ENCODE data around the gene UBE2J2.

UBE2J2 gene

GRCh38 chr1:1308756-1309250 lies 35.1 kb upstream of the UBE2J2 start:
- ATAC-seq, result peak; percentile 2

GRCh38 chr1:1307923-1308755 lies 34.5 kb upstream of the UBE2J2 start, which contains the start of the genes ACAP3 and PUSL1:
Gene ACAP3, minus strand, starts transcription at chr1:1307930. Its CDS starts 115 bp downstream, at chr1:1307815.
Gene PUSL1, plus strand, starts transcription at chr1:1308597. Its CDS starts 47 bp downstream, at chr1:1308644.
- TF ChIP-seq BACH2 (CRISPR knock-in tag; IDR thresholded peaks at IDR 0.05; ENCODE audit: borderline replicate concordance) (no peak), CSRNP3 (CRISPR knock-in tag; IDR thresholded peaks at IDR 0.05) (no peak), CREB5 (CRISPR knock-in tag; IDR thresholded peaks at IDR 0.05; ENCODE audit: low read depth) (no peak), ZC3H10 (CRISPR knock-in tag; IDR thresholded peaks at IDR 0.05) (no peak)
- ATAC-seq, result peak; percentile 56

More at GRCh38 chr1:1308756-1309250, 35.1 kb upstream of the UBE2J2 start:
- TF ChIP-seq ZFP30 (CRISPR knock-in tag; IDR thresholded peaks at IDR 0.05), result no peak
- TF ChIP-seq ARNTL (CRISPR knock-in tag; IDR thresholded peaks at IDR 0.05; ENCODE audit: borderline replicate concordance, low read depth), result no peak
- no peak for TF ChIP-seq TOX (CRISPR knock-in tag; IDR thresholded peaks at IDR 0.05; ENCODE audit: borderline replicate concordance)
- TF ChIP-seq PPARA (CRISPR knock-in tag; IDR thresholded peaks at IDR 0.05; ENCODE audit: borderline replicate concordance), result no peak
- TF ChIP-seq ZNF70 (CRISPR knock-in tag; IDR thresholded peaks at IDR 0.05), result no peak
- no peak for TF ChIP-seq BACH2 (CRISPR knock-in tag; IDR thresholded peaks at IDR 0.05; ENCODE audit: borderline replicate concordance)
- TF ChIP-seq OSR1 (CRISPR knock-in tag; IDR thresholded peaks at IDR 0.05), result no peak
- no peak for TF ChIP-seq POU6F1 (CRISPR knock-in tag; IDR thresholded peaks at IDR 0.05; ENCODE audit: borderline replicate concordance, low read depth)
- no peak for TF ChIP-seq ZNF565 (CRISPR knock-in tag; conservative IDR thresholded peaks at IDR 0.05; ENCODE audit: low read depth)

- no peak for ATAC-seq
- TF ChIP-seq TCF4 (CRISPR knock-in tag; IDR thresholded peaks at IDR 0.05; ENCODE audit: borderline replicate concordance), result no peak
- TF ChIP-seq ARNTL (CRISPR knock-in tag; IDR thresholded peaks at IDR 0.05; ENCODE audit: borderline replicate concordance, low read depth), result no peak
- no peak for TF ChIP-seq POU6F1 (CRISPR knock-in tag; IDR thresholded peaks at IDR 0.05; ENCODE audit: borderline replicate concordance, low read depth)
- no peak for TF ChIP-seq ESRRG (CRISPR knock-in tag; IDR thresholded peaks at IDR 0.05)
- TF ChIP-seq ZNF8 (CRISPR knock-in tag; IDR thresholded peaks at IDR 0.05), result no peak
- TF ChIP-seq TOX (CRISPR knock-in tag; IDR thresholded peaks at IDR 0.05; ENCODE audit: borderline replicate concordance), result no peak
These were observed 33.7 kb upstream of the UBE2J2 start for GRCh38 chr1:1307261-1307922.

- ATAC-seq, result no peak
- TF ChIP-seq ZNF565 (CRISPR knock-in tag; conservative IDR thresholded peaks at IDR 0.05; ENCODE audit: low read depth), result no peak
- no peak for TF ChIP-seq CSRNP3 (CRISPR knock-in tag; IDR thresholded peaks at IDR 0.05)
- no peak for TF ChIP-seq BACH2 (CRISPR knock-in tag; IDR thresholded peaks at IDR 0.05; ENCODE audit: borderline replicate concordance)
- TF ChIP-seq ZNF70 (CRISPR knock-in tag; IDR thresholded peaks at IDR 0.05), result no peak
- TF ChIP-seq TSHZ2 (CRISPR knock-in tag; IDR thresholded peaks at IDR 0.05), result no peak
- TF ChIP-seq ESRRG (CRISPR knock-in tag; IDR thresholded peaks at IDR 0.05), result no peak
- no peak for TF ChIP-seq PATZ1 (CRISPR knock-in tag; IDR thresholded peaks at IDR 0.05; ENCODE audit: borderline replicate concordance)
- TF ChIP-seq OSR1 (CRISPR knock-in tag; IDR thresholded peaks at IDR 0.05), result no peak
- no peak for TF ChIP-seq GLIS3 (CRISPR knock-in tag; IDR thresholded peaks at IDR 0.05)
- TF ChIP-seq ZFP3 (CRISPR knock-in tag; IDR thresholded peaks at IDR 0.05), result no peak
These were observed 33.1 kb upstream of the UBE2J2 start for GRCh38 chr1:1306661-1307260.

Measured in SK-N-SH treated with all-trans-retinoic acid at 6 μM for 48 hours (cell line).